ENCODE measurements around the gene SPDYE2. TPM values are rescaled to one million over a fixed set of nuclear protein-coding genes. Genes with fewer than 3 reads are reported as not detected.
"Not testable (repeated sequence)": the region's sequence is repeated elsewhere in the genome, so short reads cannot be mapped to it uniquely, and the experiment has no call there.

SPDYE2 gene
- total RNA-seq, 1 donor from 2014 or later, result not detected

DNA sequence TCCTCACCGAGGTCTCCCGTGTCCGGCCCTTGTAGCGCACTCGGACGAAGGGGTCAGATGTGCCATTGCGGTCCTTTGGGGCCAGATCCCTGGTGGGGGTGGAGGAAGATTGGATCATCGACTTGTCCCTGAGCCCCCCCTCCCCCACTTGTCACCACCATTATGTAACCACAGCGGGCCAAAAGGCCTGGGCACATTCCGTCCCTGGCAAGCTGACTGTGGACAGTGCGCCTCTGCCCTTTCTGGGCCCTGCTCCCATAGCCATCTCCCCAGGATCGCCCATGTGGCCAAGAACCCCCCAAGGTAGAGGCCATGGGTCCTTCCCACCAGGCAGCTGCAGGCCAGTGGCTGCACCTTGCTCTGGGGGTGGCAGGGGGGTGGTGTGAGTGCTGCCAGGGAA is 51.3 kb downstream of the SPDYE2 start:
- H3K4me1 ChIP-seq; H3K4me3 ChIP-seq; H3K27ac ChIP-seq; DNase-seq (ENCODE audit: low spot score in 2 of 2); H3K27me3 ChIP-seq; H3K9me3 ChIP-seq; intact Hi-C loops (cut with DNase I); H3K36me3 ChIP-seq: not testable (repeated sequence)

DNA sequence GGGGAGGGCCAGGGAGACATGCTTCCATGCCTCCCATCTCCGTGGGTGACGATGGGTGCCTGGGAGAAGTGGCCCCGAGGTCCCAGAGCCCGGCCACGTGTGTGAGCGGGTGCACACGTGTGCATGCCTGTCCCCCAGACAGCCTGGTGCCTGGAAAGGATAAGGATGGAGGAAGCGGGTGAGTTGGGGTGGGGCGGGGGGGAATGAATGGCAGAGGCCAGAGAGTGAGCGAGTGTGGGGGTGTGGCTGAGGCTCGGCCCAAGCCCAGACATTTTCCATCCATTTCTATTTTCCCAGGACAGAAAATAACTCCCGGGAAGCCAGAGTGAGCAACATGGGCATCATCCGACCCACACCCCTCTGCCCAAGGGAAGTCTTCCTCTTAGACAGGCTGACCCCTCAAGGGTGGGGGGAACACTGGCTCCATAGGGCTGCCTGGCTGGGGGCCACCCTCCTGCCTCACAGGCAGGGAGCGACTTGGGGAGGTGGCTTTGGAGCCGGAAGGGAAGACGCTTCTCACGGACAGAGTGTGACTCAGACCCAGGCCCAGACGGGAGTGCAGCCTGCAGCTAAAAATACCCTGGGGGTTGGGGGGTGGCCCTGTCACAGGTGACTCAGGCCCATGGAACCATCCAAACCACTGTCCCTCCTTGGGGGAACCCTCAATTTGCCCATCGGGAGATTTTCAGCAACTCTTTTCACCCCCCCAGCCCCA is 53.6 kb downstream of the SPDYE2 start:
- not testable (repeated sequence) for H3K27me3 ChIP-seq; H3K36me3 ChIP-seq; DNase-seq (ENCODE audit: low spot score in 2 of 2)

DNA sequence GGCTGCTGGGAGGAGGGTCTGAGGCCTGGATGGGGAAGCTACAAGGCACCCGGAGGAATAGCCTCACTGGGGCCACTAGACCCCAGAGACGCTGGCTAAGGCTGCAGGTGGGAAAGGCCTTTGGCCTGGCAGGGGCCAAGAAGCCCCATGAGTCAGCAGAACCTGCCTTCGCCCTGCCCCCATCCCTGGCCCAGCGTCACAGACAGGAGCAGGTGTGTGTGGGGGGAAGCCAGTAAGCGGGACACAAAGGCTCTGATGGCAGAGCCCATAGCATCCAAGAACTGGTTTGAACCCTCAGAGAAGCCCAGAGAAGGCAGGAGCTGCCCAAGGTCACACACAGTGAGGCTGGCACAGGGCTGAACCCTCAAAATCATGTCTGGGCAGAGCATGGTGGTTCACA is 55.8 kb downstream of the SPDYE2 start:
- H3K27me3 ChIP-seq; intact Hi-C loops (cut with DNase I); H3K36me3 ChIP-seq; H3K9me3 ChIP-seq; H3K27ac ChIP-seq; H3K4me1 ChIP-seq; H3K4me3 ChIP-seq; DNase-seq (ENCODE audit: low spot score in 2 of 2): not testable (repeated sequence)

More for the DNA sequence above, 53.6 kb downstream of the SPDYE2 start:
- H3K4me3 ChIP-seq; H3K4me1 ChIP-seq; intact Hi-C loops (cut with DNase I); H3K27ac ChIP-seq; H3K9me3 ChIP-seq: not testable (repeated sequence)

DNA sequence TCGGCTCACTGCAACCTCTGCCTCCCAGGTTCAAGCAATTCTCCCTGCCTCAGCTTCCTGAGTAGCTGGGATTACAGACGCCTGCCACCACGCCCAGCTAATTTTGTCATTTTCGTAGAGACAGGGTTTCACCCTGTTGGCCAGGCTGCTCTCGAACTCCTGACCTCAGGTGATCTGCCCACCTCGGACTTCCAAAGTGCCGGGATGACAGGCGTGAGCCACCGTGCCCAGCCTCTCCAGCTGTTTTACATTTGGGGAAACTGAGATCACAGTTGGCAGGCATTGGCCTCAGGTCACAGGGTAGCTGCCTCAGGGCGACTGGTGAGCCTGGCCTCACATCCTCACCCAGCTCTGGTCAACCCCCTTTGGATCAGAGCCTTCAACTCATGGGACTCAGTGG is 58.7 kb downstream of the SPDYE2 start:
- intact Hi-C loops (cut with DNase I); H3K27ac ChIP-seq; H3K36me3 ChIP-seq; H3K4me1 ChIP-seq; H3K27me3 ChIP-seq; H3K9me3 ChIP-seq; DNase-seq (ENCODE audit: low spot score in 2 of 2); H3K4me3 ChIP-seq: not testable (repeated sequence)

DNA sequence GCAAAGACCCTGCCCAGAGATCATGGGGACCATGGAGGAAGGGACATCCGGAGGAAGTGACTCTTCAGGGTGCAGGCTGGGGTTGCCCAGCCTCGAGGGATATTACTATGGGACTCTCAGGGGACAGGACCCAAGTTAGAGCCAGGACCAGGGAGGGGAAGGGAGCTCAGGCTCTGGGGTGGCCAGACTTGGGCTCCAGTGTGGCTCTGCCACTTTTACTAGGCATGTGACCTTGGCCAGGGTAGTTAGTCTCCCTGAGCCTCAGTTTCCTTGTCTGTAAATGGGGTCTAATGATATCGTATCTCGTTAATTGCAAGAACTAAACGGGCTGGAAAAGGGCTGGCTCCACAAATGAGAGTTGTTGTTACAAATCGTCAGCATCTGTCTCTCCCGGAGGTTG is 59.4 kb downstream of the SPDYE2 start:
- H3K4me3 ChIP-seq; intact Hi-C loops (cut with DNase I); H3K27me3 ChIP-seq; H3K9me3 ChIP-seq; DNase-seq (ENCODE audit: low spot score in 2 of 2); H3K36me3 ChIP-seq; H3K4me1 ChIP-seq: not testable (repeated sequence)
- H3K27ac ChIP-seq, result peak overlapping the region in 1 of 2 donors; percentile 47

DNA sequence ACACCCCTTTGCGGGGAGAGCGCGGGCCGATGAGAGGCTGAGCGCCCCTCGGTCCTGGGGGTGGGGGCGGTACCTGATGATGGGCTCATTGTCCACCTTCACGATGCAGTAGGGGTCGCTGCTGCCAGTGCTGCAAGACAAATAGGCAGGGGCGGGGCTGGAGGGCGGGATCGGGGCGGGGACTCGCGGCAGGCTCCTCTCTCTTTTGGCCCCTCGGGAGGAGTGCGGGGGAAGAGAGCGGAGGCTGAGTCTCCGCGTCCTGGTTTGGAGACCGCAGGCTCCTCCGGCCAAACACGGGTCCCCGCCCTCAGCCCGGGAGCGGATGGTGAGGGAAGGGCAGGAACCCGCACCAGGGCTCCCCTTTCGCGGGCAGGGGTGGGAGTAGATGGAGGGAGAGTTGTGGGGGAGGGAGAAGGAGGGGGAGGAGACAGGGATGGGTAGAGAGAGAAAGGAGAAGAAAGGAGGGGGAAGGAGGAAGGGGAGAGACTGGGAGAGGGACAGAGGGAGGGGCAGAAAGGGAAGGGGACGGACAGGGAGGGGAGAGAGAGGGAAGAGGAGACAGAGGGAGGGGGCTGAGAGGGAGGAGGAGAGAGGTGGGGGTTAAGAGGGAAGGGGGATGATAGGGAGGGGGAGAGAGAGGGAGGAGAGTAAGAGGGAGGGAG is 60.1 kb downstream of the SPDYE2 start:
- intact Hi-C loops (cut with DNase I); H3K9me3 ChIP-seq; H3K4me1 ChIP-seq; H3K4me3 ChIP-seq; H3K27me3 ChIP-seq; H3K36me3 ChIP-seq; H3K27ac ChIP-seq; DNase-seq (ENCODE audit: low spot score in 2 of 2): not testable (repeated sequence)

DNA sequence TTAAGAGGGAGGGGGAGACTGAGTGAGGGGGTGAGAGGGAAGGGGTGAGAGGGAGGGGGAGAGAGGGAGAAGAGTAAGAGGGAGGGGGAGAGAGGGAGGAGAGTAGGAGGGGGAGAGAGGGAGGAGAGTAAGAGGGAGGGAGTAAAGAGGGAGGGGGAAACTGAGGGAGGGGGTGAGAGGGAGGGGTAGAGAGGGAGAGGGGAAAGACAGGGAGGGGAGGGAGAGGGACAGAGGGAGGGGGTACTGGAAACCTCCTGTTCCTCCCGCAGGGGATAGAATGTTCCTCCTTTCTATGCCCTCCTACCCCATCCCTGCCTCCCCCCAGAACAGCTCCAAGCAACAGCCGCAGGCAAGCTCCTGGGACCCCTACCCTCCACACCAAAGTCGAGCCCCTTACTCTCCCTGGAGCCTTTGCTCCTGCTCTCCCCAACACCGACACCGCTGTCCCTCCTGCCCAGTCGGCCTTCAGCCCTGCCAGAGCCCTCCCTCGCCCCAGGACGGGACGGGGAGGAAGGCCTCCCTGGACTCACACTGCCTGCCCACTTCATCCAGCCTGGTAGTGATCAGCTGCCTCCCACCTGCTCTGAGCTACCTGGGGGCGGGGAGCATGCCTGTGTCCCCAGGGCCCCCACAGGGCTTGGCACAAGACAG is 60.8 kb downstream of the SPDYE2 start:
- H3K9me3 ChIP-seq; H3K4me1 ChIP-seq; H3K36me3 ChIP-seq; H3K4me3 ChIP-seq; DNase-seq (ENCODE audit: low spot score in 2 of 2); H3K27me3 ChIP-seq; intact Hi-C loops (cut with DNase I): not testable (repeated sequence)
- H3K27ac ChIP-seq, result peak overlapping the region in 1 of 2 donors; percentile 73

Other genes with a start within 250 kb of the SPDYE2 start
- not detected for gene SPDYE6, start 194.8 kb upstream of the SPDYE2 start, total RNA-seq
- 23.6 TPM for gene PRKRIP1, start 154.9 kb upstream of the SPDYE2 start, total RNA-seq
- gene ORAI2, start 117.7 kb upstream of the SPDYE2 start, total RNA-seq, result 45.1 TPM
- 26.4 TPM for gene ALKBH4, start 86.4 kb upstream of the SPDYE2 start, total RNA-seq
- 24.4 TPM for gene LRWD1, start 86.2 kb upstream of the SPDYE2 start, total RNA-seq
- 40.8 TPM for gene POLR2J, start 72.3 kb upstream of the SPDYE2 start, total RNA-seq
- gene RASA4B, start 33.4 kb upstream of the SPDYE2 start, total RNA-seq, result 143 TPM
- 43.5 TPM for gene UPK3BL2, start 7.5 kb upstream of the SPDYE2 start, total RNA-seq
- gene POLR2J3, start 21.4 kb downstream of the SPDYE2 start, total RNA-seq, result 1.5 TPM
- gene RASA4, start 65.5 kb downstream of the SPDYE2 start, total RNA-seq, result 815 TPM
- gene UPK3BL1, start 91.6 kb downstream of the SPDYE2 start, total RNA-seq, result 28.5 TPM
- not detected for gene SPDYE2B, start 99.1 kb downstream of the SPDYE2 start, total RNA-seq
- gene POLR2J2, start 120.4 kb downstream of the SPDYE2 start, total RNA-seq, result not detected
- 28.9 TPM for gene FAM185A, start 197.8 kb downstream of the SPDYE2 start, total RNA-seq

All from ascending aorta (tissue), 2 donors.